ENCODE measurements around the gene NOS1.

The NOS1 gene

DNA sequence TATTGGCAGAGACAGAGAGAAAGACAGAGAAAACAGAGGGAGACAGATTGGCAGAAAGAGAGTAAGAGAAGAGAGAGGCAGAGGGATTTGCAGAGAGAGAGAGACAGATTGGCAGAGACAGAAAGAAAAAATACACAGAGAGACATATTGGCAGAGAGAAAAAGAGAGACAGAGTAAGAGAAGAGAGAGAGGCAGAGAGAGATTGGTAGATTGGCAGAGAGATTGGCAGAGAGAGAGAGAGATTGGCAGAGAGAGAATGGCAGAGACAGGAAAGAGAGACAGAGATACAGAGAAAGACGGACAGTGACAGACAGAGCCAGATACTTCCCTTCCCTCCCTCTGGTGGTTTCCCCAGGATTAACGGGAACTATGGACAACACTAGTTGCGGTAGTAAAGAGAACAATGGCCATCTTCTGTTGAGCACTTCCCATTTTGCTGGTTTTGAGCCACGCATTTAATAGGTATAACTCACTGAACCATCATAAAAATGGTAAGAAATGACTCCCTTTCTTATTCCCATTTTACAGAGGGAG lies 2.6 kb upstream of the NOS1 start:
- peak; percentile 20 for DNase-seq (ENCODE audit: low spot score)

DNA sequence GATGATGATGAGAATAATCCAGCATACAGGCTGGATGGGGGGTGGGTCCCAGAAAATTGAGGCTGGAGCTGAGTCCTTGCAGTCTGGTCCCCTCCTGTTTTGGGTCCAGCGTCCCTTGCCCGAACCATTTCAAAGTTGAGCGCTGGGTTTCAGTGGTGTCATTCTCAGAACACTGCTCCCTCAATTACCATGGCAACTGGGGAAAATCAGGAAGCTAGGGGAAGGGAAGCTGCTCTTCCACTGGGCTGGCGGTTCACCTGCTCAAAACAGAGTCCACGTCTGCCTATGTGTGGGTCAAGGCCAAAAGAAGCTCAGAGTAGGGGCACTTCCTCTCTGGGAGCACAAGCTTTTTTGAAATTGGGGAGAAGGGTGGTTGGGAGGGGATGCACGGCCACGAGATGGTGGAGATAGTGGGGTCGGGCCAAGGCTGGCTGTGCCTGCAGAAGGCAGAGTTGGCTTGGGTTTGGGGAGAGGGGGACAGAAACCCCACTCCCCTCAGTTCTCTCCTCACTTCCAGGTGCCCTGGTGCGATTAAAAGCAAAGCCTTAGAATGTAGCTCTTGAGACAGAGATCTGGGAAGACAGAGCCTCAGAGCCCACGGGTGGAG lies 1.7 kb upstream of the NOS1 start:
- DNase-seq (ENCODE audit: low spot score): no peak

GRCh38 chr12:117362391-117362790 lies 965 bp upstream of the NOS1 start:
- no peak for DNase-seq (ENCODE audit: low spot score)

GRCh38 chr12:117361905-117362304 lies 479 bp upstream of the NOS1 start:
- no peak for DNase-seq (ENCODE audit: low spot score)

DNA sequence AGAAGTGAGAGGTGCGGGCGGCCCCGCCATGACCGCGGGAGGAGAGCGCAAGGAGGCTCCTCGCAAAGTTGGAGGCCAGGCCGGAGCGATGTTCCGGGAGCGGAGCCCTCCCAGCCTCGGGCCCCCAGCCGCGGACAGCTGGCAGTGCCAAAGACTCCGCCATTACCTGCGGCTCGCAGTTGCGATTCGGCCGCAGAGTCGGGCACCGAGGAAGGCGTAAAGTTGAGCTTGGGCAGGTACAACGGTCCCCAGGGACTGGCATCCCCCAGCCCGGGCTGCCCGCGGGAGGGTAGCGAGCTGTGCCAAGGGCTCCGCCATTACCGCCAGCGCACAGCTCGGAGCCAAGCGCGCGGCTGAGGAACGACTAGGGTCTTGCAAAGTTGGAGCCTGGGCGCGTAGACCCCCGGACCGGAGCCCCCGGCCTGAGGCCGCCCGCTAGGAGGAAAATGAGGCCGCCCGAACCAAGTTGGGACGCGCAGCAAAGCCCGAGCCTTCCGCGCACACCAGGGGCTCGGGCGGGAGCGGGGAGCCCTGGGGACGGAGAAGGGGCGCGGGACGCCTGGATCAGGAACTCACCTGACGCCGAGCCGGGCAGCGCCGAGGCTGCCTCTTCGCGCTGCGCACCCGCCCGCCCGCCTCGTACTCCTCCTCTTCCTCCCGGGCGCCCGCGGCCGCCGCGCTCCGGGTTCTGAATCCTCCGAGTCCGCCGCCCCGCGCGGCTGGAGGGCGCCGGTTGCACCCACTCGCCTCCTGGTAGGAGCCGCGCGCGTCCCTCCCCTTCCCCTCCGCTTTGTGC lies 677 bp downstream of the NOS1 start:
- no peak for DNase-seq (ENCODE audit: low spot score)

DNA sequence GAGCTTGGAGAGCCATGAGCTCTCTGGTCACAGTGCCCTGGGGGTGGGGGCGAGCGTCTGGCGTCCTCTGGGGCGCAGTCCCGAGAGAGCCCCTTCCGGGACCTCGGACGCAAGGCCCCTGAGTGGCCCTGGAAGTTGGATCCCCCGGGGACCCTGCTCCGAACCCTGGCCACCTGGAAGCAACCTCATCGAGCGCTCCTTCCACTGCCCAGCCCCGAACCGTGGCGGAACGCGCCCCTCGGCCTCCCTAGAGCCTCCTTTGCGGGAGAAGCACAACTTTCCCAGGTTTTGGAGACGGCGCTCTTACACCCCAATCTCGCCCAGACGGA lies 1.2 kb downstream of the NOS1 start:
- DNase-seq (ENCODE audit: low spot score): no peak

DNA sequence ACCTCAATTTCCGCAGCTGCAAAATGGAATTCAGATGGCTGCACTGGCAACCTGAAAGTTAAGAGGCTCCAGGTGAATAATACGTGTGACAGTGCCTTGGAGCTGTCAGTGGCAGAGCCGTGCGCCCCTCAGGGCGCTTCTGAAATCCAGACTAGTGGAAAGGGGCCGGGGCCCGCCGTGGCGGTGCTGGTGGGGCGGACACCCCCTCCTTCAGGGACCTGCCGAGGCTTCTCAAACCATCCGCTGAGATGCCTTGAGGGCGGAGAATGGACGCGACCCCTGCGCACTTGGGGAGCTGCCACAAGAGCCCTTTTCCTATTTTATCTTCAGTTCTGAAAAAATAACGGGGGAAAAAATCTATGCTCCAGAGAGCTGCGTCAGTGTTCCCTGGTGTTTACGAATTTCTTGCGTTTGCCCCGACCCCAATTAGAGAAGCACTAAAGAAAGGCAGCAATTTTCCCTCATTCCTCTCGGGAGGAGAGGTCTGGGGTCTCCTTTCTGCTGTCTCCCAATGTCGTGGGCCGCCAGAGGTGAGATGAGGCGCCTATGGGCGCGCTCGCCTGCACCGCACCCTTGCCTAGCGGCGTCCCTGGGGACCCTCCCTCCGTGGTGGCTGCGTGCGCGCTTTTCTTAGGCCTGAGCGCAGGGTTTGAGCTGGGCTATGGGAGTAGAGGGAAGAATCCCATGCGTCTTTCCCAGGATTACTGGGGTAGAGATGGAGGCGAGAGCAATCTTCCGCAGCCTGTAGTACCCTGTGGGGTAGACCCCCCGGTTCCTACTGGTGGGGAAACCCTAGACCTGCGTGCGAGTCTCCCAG lies 2.2 kb downstream of the NOS1 start:
- no peak for DNase-seq (ENCODE audit: low spot score)

DNA sequence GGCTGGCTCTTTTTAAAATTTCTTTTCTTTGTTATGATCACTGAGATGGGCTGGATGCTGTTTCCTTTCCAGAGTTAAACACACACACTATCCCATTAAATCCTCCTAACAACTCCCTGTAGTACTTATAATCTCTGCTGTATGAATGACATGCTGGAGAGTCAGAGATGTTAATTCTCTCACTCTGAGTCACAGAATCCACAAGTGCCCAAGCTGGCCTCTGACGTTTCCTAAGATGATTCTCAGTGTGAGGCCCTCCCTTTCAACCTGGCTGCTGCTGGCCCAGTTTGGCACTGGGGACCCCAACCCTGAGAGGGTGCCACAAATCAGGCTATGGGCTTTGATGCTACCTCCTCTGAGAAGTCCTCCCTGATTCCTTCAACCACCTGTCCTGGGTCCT lies 5.4 kb downstream of the NOS1 start:
- DNase-seq (ENCODE audit: low spot score): no peak

DNA sequence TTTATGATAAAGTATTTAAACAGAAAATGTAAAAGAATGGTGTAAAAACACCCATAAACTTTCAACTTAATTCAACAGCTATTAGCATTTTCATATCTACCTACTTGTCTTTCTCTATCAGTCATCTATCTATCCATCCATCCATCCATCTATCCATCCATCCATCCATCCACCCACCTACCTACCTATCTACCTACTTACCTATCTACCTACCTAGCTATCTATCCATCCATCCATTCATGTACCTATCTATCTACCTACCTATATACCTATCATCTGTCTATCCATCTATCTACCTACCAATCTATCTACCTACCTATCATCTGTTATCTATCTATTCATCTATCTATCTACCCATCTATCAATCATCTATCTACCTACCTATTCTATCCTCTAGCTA lies 8.5 kb downstream of the NOS1 start:
- DNase-seq (ENCODE audit: low spot score): no peak

DNA sequence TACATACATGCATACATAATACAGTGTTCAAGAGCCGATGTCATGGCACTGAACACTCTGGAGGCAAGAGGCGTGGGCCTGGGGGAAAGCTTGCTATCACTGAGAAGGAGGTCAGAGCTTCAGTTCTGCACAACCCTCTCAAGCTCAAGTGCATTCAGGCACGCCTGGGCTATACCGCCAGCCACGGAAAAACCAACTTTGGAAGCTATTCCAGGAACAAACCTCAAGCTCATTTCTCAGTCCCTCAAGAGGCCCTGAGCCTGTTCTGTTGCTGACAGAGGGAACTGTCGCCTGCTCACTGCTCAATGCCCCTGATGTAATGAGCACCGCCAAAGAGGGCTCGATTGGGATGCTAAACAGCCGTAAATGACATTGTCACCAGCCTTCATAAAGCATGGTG lies 9.2 kb downstream of the NOS1 start:
- no peak for DNase-seq (ENCODE audit: low spot score)

DNA sequence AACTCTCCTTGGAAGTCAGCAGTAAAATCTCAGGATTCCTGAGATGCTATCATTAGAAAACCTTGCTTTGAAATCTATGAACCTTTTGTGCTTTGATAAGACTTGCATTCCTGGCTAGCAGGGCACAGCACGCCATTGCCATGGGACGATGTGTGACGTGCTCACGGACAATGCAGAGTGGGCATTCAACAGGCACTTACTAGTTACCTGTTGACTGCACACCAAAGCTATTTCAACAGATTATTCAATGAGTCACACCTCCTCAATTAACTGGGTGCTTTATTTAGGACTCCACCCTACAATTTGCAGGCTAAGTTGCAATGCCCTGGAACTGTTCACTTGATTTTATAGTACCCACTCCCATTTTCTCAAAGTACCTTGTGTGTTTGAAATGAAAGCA lies 11.3 kb downstream of the NOS1 start:
- DNase-seq (ENCODE audit: low spot score): peak; percentile 21

DNA sequence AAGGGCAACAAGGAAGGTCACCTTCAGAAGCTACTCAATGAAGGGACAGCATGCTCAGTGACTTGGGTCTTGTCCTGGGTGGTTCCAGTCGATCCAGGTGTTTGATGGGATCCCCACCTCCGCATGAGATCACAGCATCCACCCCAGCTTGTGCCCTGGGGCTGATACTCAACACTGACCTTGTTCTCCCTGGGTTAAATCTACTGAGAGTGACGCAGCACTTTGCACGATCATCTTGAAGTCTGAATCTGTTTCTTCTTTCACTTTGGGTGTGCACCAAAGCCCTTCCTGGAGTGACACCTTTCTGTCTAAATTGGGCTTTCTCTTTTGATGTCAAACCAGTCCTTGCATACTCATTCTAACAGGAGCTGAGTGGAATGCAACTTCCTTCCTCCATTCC lies 13.8 kb downstream of the NOS1 start:
- no peak for DNase-seq (ENCODE audit: low spot score)

DNA sequence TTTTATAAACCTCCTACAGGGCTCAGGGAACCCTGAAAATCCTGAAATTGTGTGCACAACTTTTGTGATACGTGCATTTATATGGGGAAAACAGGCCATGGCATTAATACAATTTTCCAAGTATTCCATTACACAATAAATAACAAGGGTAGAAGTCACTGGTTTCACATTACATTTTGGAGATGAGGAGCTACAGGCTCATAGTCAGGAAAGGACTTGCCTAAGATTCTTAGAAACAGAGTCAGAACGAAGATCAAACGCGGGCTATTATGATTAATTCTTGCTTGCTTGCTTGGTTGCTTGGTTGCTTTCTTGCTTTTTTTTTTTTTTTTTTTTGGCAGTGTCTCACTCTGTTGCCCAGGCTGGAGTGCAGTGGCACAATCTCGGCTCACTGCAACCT lies 16.7 kb downstream of the NOS1 start:
- DNase-seq (ENCODE audit: low spot score): no peak

GRCh38 chr12:117343849-117344248 lies 17.6 kb downstream of the NOS1 start:
- DNase-seq (ENCODE audit: low spot score): no peak

- DNase-seq (ENCODE audit: low spot score): no peak
Observed at GRCh38 chr12:117343296-117343695, 18.1 kb downstream of the NOS1 start.

DNA sequence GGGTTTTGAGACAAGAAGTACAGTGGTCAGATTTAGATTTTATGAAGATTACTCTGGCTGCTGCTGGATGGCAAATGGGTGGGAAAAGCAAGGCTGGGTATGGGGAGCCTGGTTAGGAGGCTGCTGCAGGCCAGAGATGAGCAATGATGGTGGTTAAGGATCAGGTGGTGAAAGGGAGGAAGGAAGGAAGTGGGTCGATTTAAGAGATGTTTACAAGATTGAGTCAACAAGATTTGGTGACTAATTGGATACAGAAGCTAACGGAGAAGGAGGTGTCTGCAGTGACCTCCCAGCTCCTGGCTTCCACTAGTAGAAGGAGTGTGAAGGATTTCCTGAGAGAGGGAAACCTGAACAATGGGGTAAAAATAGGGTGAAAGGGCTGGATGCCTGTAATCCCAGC lies 18.7 kb downstream of the NOS1 start:
- DNase-seq (ENCODE audit: low spot score): no peak

GRCh38 chr12:117342247-117342646 lies 19.2 kb downstream of the NOS1 start:
- no peak for DNase-seq (ENCODE audit: low spot score)

GRCh38 chr12:117339104-117339503 lies 22.3 kb downstream of the NOS1 start:
- no peak for DNase-seq (ENCODE audit: low spot score)

- no peak for DNase-seq (ENCODE audit: low spot score)
Observed at GRCh38 chr12:117334855-117335587, 26.4 kb downstream of the NOS1 start.

- DNase-seq (ENCODE audit: low spot score): no peak
Observed at GRCh38 chr12:117334051-117334450, 27.4 kb downstream of the NOS1 start.

GRCh38 chr12:117333331-117333881 lies 28.0 kb downstream of the NOS1 start:
- no peak for DNase-seq (ENCODE audit: low spot score)

DNA sequence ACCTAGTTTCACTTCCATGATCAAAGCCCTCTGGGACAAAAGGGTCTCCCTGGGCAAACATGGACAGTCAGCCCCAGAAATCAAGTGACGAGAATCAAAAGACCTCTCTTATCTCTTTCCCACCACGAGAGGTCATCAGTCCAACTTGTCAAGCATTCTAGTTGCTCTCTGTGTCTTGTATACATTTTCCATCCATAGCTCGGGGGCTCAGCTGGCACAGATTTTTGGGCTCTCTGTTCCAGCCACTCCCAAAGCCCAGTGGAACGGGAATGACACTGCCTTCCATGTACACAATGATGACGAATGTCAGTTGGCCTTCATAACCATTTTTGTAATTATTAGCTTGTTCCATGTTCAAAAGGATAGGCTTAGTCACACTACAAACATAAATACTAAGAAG lies 29.7 kb downstream of the NOS1 start:
- DNase-seq (ENCODE audit: low spot score): peak; percentile 36

Measured in SW480 (cell line).